Endothelial cell of umbilical vein (primary cell): ENCODE results near the gene EIF2A.

Source experiments
- FOS ChIP-seq: IDR thresholded peaks from 2 replicates; pipeline ENCODE4 v1.6.1; 2011; ENCODE audit warnings: mild to moderate bottlenecking, low read length, moderate library complexity, borderline replicate concordance; ENCODE audit not compliant: insufficient read depth
- POLR2A ChIP-seq: IDR thresholded peaks from 2 replicates; pipeline ENCODE4 v1.6.1; 2012; ENCODE audit warnings: low read depth, mild to moderate bottlenecking, control low read depth, low read length
- POLR2AphosphoS5 ChIP-seq: IDR thresholded peaks from 2 replicates; pipeline ENCODE4 v1.6.1; 2012; ENCODE audit warnings: low read depth, mild to moderate bottlenecking, control low read depth, low read length, moderate library complexity; ENCODE audit not compliant: insufficient read depth
- TF ChIP-seq, protein P1 (sequence below), 2 donors: IDR thresholded peaks; 1 replicate in 1 of 2; 2 replicates in 1 of 2; pipeline ENCODE4 v1.5.1; 2011; ENCODE audit warnings: low read length in 2 of 2, mild to moderate bottlenecking in 2 of 2, moderate library complexity in 2 of 2, control low read depth in 1 of 2, inconsistent platforms in 1 of 2, low read depth in 1 of 2; ENCODE audit not compliant: insufficient read depth in 1 of 2; ENCODE audit errors: extremely low read depth in 1 of 2

DNA sequence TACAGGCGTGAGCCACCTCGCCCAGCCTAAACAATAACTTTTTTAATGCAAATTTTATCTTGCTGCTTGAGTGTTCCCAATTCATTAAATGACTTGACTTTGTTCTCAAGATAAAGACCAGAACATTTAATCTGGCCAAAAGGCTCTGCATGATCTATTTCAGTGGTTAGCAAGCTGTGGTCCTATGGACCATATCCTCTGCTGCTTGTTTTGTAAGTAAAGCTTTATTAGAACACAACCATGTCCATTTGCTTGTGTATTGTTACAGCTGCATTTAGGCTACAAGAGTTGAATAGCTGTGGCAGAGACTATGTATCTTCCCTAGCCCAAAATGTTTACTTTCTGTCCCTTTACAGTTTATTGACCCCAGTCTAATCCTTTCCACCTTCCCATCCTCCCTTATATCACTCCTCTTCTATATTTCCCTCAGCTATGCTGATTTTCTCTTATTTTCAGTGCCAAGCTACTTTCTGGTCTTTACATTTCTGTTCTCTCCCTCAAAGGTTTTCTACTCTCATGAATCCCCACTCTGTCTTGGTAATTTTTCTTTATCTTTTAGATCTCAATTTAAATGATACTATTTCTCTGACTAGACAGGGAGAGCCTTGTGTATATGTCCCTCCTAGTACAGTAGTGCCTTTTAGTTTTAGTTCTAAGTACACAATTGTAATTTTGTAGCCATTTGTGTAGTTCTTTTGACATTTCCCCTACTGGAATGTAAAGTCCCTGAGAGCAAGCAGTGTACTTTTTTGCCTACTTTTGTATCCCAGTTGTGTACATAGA is 79.8 kb downstream of the EIF2A start:
- TF ChIP-seq, protein P1, sequence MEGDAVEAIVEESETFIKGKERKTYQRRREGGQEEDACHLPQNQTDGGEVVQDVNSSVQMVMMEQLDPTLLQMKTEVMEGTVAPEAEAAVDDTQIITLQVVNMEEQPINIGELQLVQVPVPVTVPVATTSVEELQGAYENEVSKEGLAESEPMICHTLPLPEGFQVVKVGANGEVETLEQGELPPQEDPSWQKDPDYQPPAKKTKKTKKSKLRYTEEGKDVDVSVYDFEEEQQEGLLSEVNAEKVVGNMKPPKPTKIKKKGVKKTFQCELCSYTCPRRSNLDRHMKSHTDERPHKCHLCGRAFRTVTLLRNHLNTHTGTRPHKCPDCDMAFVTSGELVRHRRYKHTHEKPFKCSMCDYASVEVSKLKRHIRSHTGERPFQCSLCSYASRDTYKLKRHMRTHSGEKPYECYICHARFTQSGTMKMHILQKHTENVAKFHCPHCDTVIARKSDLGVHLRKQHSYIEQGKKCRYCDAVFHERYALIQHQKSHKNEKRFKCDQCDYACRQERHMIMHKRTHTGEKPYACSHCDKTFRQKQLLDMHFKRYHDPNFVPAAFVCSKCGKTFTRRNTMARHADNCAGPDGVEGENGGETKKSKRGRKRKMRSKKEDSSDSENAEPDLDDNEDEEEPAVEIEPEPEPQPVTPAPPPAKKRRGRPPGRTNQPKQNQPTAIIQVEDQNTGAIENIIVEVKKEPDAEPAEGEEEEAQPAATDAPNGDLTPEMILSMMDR (IDR thresholded peaks at IDR 0.05; ENCODE audit: extremely low read depth in 1 of 2, insufficient read depth in 1 of 2, low read depth in 1 of 2, low read length in 2 of 2) = no peak
- TF ChIP-seq FOS (no peak), POLR2AphosphoS5 (no peak), POLR2A (no peak)
